HCT116 (cell line): ENCODE results near the gene MICALL1. TPM values are rescaled to one million over a fixed set of nuclear protein-coding genes. Genes with fewer than 3 reads are reported as not detected.
A peak's percentile ranks its signal among the peaks of the same experiment; 100 is the strongest.

ENCODE experiments used
- ATAC-seq: fragments of 200-7000 bp; cut with Tn5 transposase; 2 replicates; pipeline ENCODE4 v1.9.1; 2020; ENCODE audit warnings: mild to moderate bottlenecking, moderate library complexity
- BruUV-seq: library from RNA; stranded (reverse); fragments of 400-500 nt; replicated peaks from 2 replicates; lab custom pipeline; 2021; lab: Mats Ljungman, UMichigan
- CTCF ChIA-PET: fragments of 300-600 bp; sonication (Branson Sonifier 250); formaldehyde crosslinking; loops from one replicate; lab custom pipeline; 2021; ENCODE audit warnings: antibody characterized with exemption; lab: Charles Lee
- POLR2A ChIA-PET: fragments of 300-600, 350-600 bp; sonication (Branson Sonifier 250); formaldehyde crosslinking; loops from one replicate; lab custom pipeline; 2021; ENCODE audit warnings: antibody characterized with exemption; lab: Charles Lee
- RAD21 ChIA-PET, 2 experiments: fragments of 300-600 bp; sonication (Branson Sonifier 250); formaldehyde crosslinking; loops; one replicate each; lab custom pipeline; 2023; ENCODE audit warnings: low total read pairs in 2 of 2; ENCODE audit not compliant: uncharacterized antibody in 2 of 2, unreplicated experiment in 2 of 2, low non-redundant PET in 1 of 2; lab: Charles Lee
- DNase-seq: peaks from one replicate; pipeline ENCODE4 v3.0.0-alpha.2; 2010; ENCODE audit warnings: low read depth, low spot score
- H2AFZ ChIP-seq: fragments of 200-600 bp; shearing (Covaris generic), sonication (generic); 2 replicates; pipeline ENCODE4 v1.6.1; 2017; ENCODE audit warnings: low read depth, mixed run types, mixed read lengths, antibody characterized with exemption, low read length; ENCODE audit not compliant: poor library complexity, severe bottlenecking
- H3K27ac ChIP-seq: 2 replicates; pipeline ENCODE4 v1.5.1; 2012; ENCODE audit warnings: low read depth, low read length
- H3K27me3 ChIP-seq: fragments of 200-600 bp; sonication (generic); 2 replicates; pipeline ENCODE4 v1.6.1; 2016; ENCODE audit warnings: mixed run types, low read length, mixed read lengths; ENCODE audit not compliant: insufficient read depth
- H3K36me3 ChIP-seq, 2 experiments: fragments of 200-500 bp in 1 of 2; fragments of 200-600 bp in 1 of 2; sonication (Bioruptor generic) in 1 of 2; sonication (generic) in 1 of 2; 2 replicates each; pipeline versions ENCODE4 v1.5.1 to v1.6.1; 2014 to 2016; ENCODE audit warnings: low read length in 2 of 2, inconsistent platforms in 1 of 2, mixed read lengths in 1 of 2, mixed run types in 1 of 2; ENCODE audit not compliant: insufficient read depth in 2 of 2, control insufficient read depth in 1 of 2
- H3K4me1 ChIP-seq, 2 experiments: fragments of 200-600 bp in 1 of 2; sonication (generic) in 1 of 2; 2 replicates each; pipeline versions ENCODE4 v1.5.1 to v1.6.1; 2012 to 2017; ENCODE audit warnings: low read length in 2 of 2, inconsistent platforms in 1 of 2, mild to moderate bottlenecking in 1 of 2, mixed read lengths in 1 of 2, mixed run types in 1 of 2, moderate library complexity in 1 of 2; ENCODE audit not compliant: insufficient read depth in 2 of 2, control insufficient read depth in 1 of 2
- H3K4me2 ChIP-seq: fragments of 200-600 bp; sonication (generic); 2 replicates; pipeline ENCODE4 v1.6.1; 2017; ENCODE audit warnings: mixed run types, low read length, mixed read lengths
- H3K4me3 ChIP-seq, 2 experiments: fragments of 200-600 bp in 1 of 2; sonication (generic) in 1 of 2; replicated peaks in 1 of 2; 2 replicates each; pipeline ENCODE4 v1.5.1; 2011 to 2016; ENCODE audit warnings: low read length in 2 of 2, control low read depth in 1 of 2, low read depth in 1 of 2, mild to moderate bottlenecking in 1 of 2, mixed read lengths in 1 of 2, mixed run types in 1 of 2
- H3K79me2 ChIP-seq: fragments of 200-600 bp; sonication (generic); 2 replicates; pipeline ENCODE4 v1.6.1; 2017; ENCODE audit warnings: mild to moderate bottlenecking, mixed run types, low read length, moderate library complexity, mixed read lengths; ENCODE audit not compliant: insufficient read depth
- H3K9ac ChIP-seq: fragments of 200-600 bp; sonication (generic); 2 replicates; pipeline ENCODE4 v1.6.1; 2016; ENCODE audit warnings: low read length, mixed read lengths
- H3K9me2 ChIP-seq: fragments of 200-600 bp; sonication (generic), shearing (Covaris generic); 2 replicates; pipeline ENCODE4 v1.6.1; 2017; ENCODE audit warnings: mixed run types, mild to moderate bottlenecking, moderate library complexity; ENCODE audit not compliant: insufficient read depth
- H3K9me3 ChIP-seq, 2 experiments: fragments of 200-500 bp in 1 of 2; fragments of 200-600 bp in 1 of 2; sonication (Bioruptor generic) in 1 of 2; sonication (generic) in 1 of 2; 2 replicates each; pipeline ENCODE4 v1.6.1; 2014 to 2017; ENCODE audit warnings: low read length in 2 of 2, mixed read lengths in 2 of 2, inconsistent platforms in 1 of 2, low read depth in 1 of 2, mild to moderate bottlenecking in 1 of 2, mixed run types in 1 of 2, moderate library complexity in 1 of 2; ENCODE audit not compliant: control insufficient read depth in 1 of 2, insufficient read depth in 1 of 2
- H4K20me1 ChIP-seq: fragments of 200-600 bp; sonication (generic), shearing (Covaris generic); 2 replicates; pipeline ENCODE4 v1.6.1; 2017; ENCODE audit warnings: mixed run types, mild to moderate bottlenecking, moderate library complexity; ENCODE audit not compliant: insufficient read depth
- CBX3 ChIP-seq: IDR thresholded peaks from 2 replicates; pipeline ENCODE4 v1.6.1; 2012; ENCODE audit warnings: low read depth
- CEBPB ChIP-seq: IDR thresholded peaks from 2 replicates; pipeline ENCODE4 v1.6.1; 2012; ENCODE audit warnings: low read depth
- EGR1 ChIP-seq: IDR thresholded peaks from 2 replicates; pipeline ENCODE4 v1.6.1; 2012; ENCODE audit warnings: low read depth
- EZH2 ChIP-seq: fragments of 200-600 bp; sonication (generic); IDR thresholded peaks from 2 replicates; pipeline ENCODE4 v1.6.1; 2017; ENCODE audit warnings: antibody characterized with exemption, mixed run types
- EZH2phosphoT487 ChIP-seq: fragments of 200-600 bp; IDR thresholded peaks from 2 replicates; pipeline ENCODE4 v1.6.1; 2018; ENCODE audit warnings: antibody characterized with exemption, borderline replicate concordance
- POLR2AphosphoS5 ChIP-seq: IDR thresholded peaks from 2 replicates; pipeline ENCODE4 v1.6.1; 2011; ENCODE audit warnings: mild to moderate bottlenecking, low read depth, low read length, moderate library complexity
- RAD21 ChIP-seq: IDR thresholded peaks from 2 replicates; pipeline ENCODE4 v1.6.1; 2012; ENCODE audit warnings: low read depth, mild to moderate bottlenecking
- SP1 ChIP-seq: IDR thresholded peaks from 2 replicates; pipeline ENCODE4 v1.6.1; 2012; ENCODE audit warnings: low read depth
- YY1 ChIP-seq: IDR thresholded peaks from 2 replicates; pipeline ENCODE4 v1.6.1; 2011; ENCODE audit warnings: low read length, low read depth, moderate library complexity, mild to moderate bottlenecking; ENCODE audit not compliant: insufficient replicate concordance; ENCODE audit errors: extremely low read depth
- ZNF274 ChIP-seq: fragments of 200-500 bp; sonication (Bioruptor generic); IDR thresholded peaks from 2 replicates; pipeline ENCODE4 v1.6.1; 2014; ENCODE audit warnings: mild to moderate bottlenecking, low read depth, low read length, inconsistent platforms
- intact Hi-C: fragments of 100-400 bp; cut with micrococcal nuclease; formaldehyde crosslinking; loops from 2 replicates; pipeline ENCODE4 v1.10.0; 2022
- total RNA-seq: library from RNA; stranded (reverse); gene quantifications from one replicate; pipeline ENCODE4 v1.2.1, GENCODE V29; 2021; ENCODE audit not compliant: unreplicated experiment
- TF ChIP-seq, protein P1 (sequence below): IDR thresholded peaks from 2 replicates; pipeline ENCODE4 v1.6.1; 2012; ENCODE audit warnings: low read depth
- TF ChIP-seq, protein P2 (sequence below): IDR thresholded peaks from 2 replicates; pipeline ENCODE4 v1.6.1; 2011; ENCODE audit warnings: mild to moderate bottlenecking, low read length, moderate library complexity; ENCODE audit not compliant: insufficient replicate concordance; ENCODE audit errors: extremely low read depth
- TF ChIP-seq, protein P3 (sequence below): IDR thresholded peaks from 2 replicates; pipeline ENCODE4 v1.6.1; 2012
- TF ChIP-seq, protein P4 (sequence below): IDR thresholded peaks from 2 replicates; pipeline ENCODE4 v1.6.1; 2012
- TF ChIP-seq, protein P5 (sequence below), 3 experiments: fragments of 200-600 bp in 1 of 3; sonication (generic) in 1 of 3; IDR thresholded peaks in 2 of 3; conservative IDR thresholded peaks in 1 of 3; 2 replicates each; pipeline ENCODE4 v1.5.1; 2012 to 2017; ENCODE audit warnings: low read depth in 2 of 3, low read length in 2 of 3, antibody characterized with exemption in 1 of 3, borderline replicate concordance in 1 of 3, control low read depth in 1 of 3, mild to moderate bottlenecking in 1 of 3, mixed read lengths in 1 of 3, mixed run types in 1 of 3, moderate library complexity in 1 of 3; ENCODE audit not compliant: insufficient read depth in 1 of 3

Gene MICALL1
- total RNA-seq, 1 experiment from 2014 or later = 35.2 TPM

DNA sequence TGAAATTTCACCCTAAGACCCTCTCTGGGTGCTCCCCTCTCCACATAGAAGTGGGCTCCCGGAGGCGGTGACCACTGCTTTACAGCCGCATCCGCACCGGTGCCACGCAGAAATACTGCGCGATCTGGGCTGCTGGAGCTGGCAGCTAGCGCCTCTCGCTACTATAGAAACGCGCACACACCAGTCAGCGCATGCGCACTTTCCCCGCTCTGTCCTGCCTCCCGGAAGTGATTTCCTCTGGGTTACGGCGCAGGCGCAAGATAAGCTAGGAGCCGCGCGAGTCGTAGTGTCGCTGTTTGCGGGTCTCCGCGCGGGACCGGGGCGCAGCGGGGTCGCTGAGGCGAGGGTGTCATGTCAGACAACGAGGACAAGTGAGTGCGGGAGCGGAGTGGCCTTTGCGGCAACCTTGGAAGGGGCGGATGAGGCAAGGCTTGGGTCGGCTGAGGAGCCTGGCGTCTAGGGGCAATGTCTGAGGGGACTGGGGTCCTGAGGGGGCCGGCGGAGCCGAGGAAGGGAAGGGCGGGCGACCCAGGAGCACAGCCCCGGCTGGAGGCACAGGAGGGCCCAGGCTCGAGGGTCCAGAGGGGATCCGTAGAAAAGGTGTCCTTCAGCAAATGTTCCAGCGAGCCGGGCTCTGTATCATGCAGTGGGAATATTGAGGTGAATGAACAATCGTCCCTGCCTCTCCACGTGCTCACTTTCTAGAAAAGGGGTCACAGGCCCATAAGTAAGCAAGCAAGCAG is 47.5 kb downstream of the MICALL1 start, which contains the start of the genes C22orf23 and POLR2F (continued):
- TF ChIP-seq, protein P1, sequence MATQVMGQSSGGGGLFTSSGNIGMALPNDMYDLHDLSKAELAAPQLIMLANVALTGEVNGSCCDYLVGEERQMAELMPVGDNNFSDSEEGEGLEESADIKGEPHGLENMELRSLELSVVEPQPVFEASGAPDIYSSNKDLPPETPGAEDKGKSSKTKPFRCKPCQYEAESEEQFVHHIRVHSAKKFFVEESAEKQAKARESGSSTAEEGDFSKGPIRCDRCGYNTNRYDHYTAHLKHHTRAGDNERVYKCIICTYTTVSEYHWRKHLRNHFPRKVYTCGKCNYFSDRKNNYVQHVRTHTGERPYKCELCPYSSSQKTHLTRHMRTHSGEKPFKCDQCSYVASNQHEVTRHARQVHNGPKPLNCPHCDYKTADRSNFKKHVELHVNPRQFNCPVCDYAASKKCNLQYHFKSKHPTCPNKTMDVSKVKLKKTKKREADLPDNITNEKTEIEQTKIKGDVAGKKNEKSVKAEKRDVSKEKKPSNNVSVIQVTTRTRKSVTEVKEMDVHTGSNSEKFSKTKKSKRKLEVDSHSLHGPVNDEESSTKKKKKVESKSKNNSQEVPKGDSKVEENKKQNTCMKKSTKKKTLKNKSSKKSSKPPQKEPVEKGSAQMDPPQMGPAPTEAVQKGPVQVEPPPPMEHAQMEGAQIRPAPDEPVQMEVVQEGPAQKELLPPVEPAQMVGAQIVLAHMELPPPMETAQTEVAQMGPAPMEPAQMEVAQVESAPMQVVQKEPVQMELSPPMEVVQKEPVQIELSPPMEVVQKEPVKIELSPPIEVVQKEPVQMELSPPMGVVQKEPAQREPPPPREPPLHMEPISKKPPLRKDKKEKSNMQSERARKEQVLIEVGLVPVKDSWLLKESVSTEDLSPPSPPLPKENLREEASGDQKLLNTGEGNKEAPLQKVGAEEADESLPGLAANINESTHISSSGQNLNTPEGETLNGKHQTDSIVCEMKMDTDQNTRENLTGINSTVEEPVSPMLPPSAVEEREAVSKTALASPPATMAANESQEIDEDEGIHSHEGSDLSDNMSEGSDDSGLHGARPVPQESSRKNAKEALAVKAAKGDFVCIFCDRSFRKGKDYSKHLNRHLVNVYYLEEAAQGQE = no peak
- no peak for TF ChIP-seq YY1
- no peak for TF ChIP-seq RAD21

DNA sequence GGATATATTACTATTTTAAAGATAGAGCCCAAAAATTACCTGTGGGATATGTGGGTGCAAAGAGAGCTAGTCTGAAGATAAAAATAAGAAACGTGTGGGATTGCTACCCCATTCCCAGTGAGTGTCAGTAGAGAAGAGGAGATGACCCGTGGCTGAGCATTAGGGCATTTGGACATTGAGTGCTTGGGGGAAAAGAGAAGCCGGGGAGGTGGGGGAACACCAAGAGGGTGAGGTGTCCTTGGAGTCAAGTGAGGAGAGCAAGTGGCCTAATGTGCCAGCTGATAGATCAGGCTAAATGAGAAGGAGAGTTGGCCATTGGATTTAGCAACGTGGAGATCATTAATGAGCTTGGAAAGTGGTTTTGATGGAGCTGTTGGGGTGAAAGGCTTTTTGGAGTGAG is 48.6 kb downstream of the MICALL1 start:
- ChIA-PET POLR2A (interaction anchor here (0.7 kb wide), 1 partner anchor 147 kb away, joined by 4 read pairs; the partner anchor contains the start of gene GCAT), CTCF (interaction anchor here (2.0 kb wide), 1 partner anchor 11 kb away, joined by 8 read pairs; no protein-coding TSS in a partner anchor), RAD21 (interaction anchor here in 1 of 2 experiments (0.6 to 1.2 kb wide), 2 partner anchors 8 to 135 kb away, joined by 3 read pairs; no protein-coding TSS in a partner anchor)
- Histone ChIP-seq H3K9me3 (no peaks in the 10 kb centered on the region), H3K4me1 (peaks cover 7 to 17% of the 10 kb centered on the region in 2 experiments; a peak in 3 of 4 replicates), H3K9me2 (no peaks in the 10 kb centered on the region), H3K36me3 (peaks cover 24 to 29% of the 10 kb centered on the region in 2 experiments), H3K27ac (no peak overlapping the region; the same call in 1 of the 2 replicates), H4K20me1 (no peaks in the 10 kb centered on the region), H3K79me2 (peaks cover 55% of the 10 kb centered on the region), H2AFZ (no peak overlapping the region), H3K4me2 (peak overlapping the region; percentile 99), H3K27me3 (no peaks in the 10 kb centered on the region), H3K4me3 (peak overlapping the region; percentile 99), H3K9ac (peak overlapping the region; percentile 93)
- no peak for ATAC-seq
- no peak for DNase-seq
- TF ChIP-seq, protein P2, sequence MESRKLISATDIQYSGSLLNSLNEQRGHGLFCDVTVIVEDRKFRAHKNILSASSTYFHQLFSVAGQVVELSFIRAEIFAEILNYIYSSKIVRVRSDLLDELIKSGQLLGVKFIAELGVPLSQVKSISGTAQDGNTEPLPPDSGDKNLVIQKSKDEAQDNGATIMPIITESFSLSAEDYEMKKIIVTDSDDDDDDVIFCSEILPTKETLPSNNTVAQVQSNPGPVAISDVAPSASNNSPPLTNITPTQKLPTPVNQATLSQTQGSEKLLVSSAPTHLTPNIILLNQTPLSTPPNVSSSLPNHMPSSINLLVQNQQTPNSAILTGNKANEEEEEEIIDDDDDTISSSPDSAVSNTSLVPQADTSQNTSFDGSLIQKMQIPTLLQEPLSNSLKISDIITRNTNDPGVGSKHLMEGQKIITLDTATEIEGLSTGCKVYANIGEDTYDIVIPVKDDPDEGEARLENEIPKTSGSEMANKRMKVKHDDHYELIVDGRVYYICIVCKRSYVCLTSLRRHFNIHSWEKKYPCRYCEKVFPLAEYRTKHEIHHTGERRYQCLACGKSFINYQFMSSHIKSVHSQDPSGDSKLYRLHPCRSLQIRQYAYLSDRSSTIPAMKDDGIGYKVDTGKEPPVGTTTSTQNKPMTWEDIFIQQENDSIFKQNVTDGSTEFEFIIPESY = no peak
- TF ChIP-seq, protein P3, sequence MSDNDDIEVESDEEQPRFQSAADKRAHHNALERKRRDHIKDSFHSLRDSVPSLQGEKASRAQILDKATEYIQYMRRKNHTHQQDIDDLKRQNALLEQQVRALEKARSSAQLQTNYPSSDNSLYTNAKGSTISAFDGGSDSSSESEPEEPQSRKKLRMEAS = no peak
- TF ChIP-seq ZNF274 = no peak
- no peak for TF ChIP-seq CBX3
- TF ChIP-seq SP1 = no peak
- no peak for TF ChIP-seq POLR2AphosphoS5
- TF ChIP-seq EGR1 = no peak
- TF ChIP-seq RAD21 = no peak
- TF ChIP-seq EZH2 = no peak
- TF ChIP-seq, protein P4, sequence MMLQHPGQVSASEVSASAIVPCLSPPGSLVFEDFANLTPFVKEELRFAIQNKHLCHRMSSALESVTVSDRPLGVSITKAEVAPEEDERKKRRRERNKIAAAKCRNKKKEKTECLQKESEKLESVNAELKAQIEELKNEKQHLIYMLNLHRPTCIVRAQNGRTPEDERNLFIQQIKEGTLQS = no peak
- no peak for TF ChIP-seq CEBPB
- no peak for TF ChIP-seq EZH2phosphoT487
- no peak for TF ChIP-seq YY1
- TF ChIP-seq, protein P5, sequence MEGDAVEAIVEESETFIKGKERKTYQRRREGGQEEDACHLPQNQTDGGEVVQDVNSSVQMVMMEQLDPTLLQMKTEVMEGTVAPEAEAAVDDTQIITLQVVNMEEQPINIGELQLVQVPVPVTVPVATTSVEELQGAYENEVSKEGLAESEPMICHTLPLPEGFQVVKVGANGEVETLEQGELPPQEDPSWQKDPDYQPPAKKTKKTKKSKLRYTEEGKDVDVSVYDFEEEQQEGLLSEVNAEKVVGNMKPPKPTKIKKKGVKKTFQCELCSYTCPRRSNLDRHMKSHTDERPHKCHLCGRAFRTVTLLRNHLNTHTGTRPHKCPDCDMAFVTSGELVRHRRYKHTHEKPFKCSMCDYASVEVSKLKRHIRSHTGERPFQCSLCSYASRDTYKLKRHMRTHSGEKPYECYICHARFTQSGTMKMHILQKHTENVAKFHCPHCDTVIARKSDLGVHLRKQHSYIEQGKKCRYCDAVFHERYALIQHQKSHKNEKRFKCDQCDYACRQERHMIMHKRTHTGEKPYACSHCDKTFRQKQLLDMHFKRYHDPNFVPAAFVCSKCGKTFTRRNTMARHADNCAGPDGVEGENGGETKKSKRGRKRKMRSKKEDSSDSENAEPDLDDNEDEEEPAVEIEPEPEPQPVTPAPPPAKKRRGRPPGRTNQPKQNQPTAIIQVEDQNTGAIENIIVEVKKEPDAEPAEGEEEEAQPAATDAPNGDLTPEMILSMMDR (IDR thresholded peaks at IDR 0.05 in 2 of 3, conservative IDR thresholded peaks at IDR 0.05 in 1 of 3; ENCODE audit: borderline replicate concordance in 1 of 3, insufficient read depth in 1 of 3, low read depth in 2 of 3, low read length in 2 of 3) = no peak
- intact Hi-C loops = no loop called here
- no TSS peak for BruUV-seq
